Testis (tissue), 2 donors: Measurements from ENCODE around the gene ITGB2.

Source experiments
- CTCF ChIP-seq, 3 experiments: fragments of 450-650 bp in 2 of 3; fragments of 200-600 bp in 1 of 3; sonication (generic) in 1 of 3; IDR thresholded peaks; one replicate each; pipeline ENCODE4 v1.5.1; 2016 to 2019; ENCODE audit warnings: antibody characterized with exemption in 3 of 3, mild to moderate bottlenecking in 2 of 3, moderate library complexity in 1 of 3
- POLR2A ChIP-seq: fragments of 450-650 bp; IDR thresholded peaks from one replicate; pipeline ENCODE4 v1.6.1; 2017; ENCODE audit warnings: antibody characterized with exemption, mild to moderate bottlenecking, moderate library complexity

- TF ChIP-seq POLR2A (no peak), CTCF (IDR thresholded peaks at IDR 0.05) (no peak)
Measured at GRCh38 chr21:44887807-44888580, 32.7 kb downstream of the ITGB2 start.
